Measurements from ENCODE around the gene PTGDS. TPM values are rescaled to one million over a fixed set of nuclear protein-coding genes. Genes with fewer than 3 reads are reported as not detected.

PTGDS gene
- total RNA-seq (ENCODE audit: unreplicated experiment) = not detected
- long read RNA-seq = 0 reads

DNA sequence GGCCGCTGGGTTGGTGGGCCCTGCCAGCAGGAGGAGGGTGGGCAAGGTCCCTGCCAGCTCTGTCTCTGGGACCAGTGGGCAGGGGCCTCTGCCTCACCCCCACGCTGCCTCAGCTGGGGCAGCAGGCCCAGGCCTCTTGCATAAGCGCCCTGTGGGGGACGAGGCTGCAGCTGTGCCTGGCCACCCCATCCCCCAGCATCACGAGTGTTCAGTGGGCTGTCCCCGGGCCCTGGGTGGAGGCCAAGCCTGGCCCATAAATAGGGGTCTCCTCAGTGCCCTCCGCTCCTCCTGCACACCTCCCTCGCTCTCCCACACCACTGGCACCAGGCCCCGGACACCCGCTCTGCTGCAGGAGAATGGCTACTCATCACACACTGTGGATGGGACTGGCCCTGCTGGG, at the start of gene PTGDS:
Gene PTGDS, plus strand, starts transcription at position 282 of the 400 bp plus-strand sequence. Its CDS starts 75 bp downstream, at position 357.
- no peak for DNase-seq
- Mint-ChIP-seq H3K9me3 (ENCODE audit: unreplicated experiment) (peaks cover 4% of the 10 kb centered on the region), H3K4me3 (ENCODE audit: unreplicated experiment) (no peak within 1 kb of the TSS), H3K27ac (ENCODE audit: unreplicated experiment) (no peak within 1 kb of the TSS), H3K4me1 (ENCODE audit: low read depth, unreplicated experiment) (no peaks in the 10 kb centered on the region), H3K36me3 (ENCODE audit: unreplicated experiment) (no peaks in the 10 kb centered on the region), H3K27me3 (ENCODE audit: unreplicated experiment) (no peaks in the 10 kb centered on the region)
- TF ChIP-seq, protein P1, sequence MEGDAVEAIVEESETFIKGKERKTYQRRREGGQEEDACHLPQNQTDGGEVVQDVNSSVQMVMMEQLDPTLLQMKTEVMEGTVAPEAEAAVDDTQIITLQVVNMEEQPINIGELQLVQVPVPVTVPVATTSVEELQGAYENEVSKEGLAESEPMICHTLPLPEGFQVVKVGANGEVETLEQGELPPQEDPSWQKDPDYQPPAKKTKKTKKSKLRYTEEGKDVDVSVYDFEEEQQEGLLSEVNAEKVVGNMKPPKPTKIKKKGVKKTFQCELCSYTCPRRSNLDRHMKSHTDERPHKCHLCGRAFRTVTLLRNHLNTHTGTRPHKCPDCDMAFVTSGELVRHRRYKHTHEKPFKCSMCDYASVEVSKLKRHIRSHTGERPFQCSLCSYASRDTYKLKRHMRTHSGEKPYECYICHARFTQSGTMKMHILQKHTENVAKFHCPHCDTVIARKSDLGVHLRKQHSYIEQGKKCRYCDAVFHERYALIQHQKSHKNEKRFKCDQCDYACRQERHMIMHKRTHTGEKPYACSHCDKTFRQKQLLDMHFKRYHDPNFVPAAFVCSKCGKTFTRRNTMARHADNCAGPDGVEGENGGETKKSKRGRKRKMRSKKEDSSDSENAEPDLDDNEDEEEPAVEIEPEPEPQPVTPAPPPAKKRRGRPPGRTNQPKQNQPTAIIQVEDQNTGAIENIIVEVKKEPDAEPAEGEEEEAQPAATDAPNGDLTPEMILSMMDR (IDR thresholded peaks at IDR 0.05; ENCODE audit: partially characterized antibody, unreplicated experiment) = no peak

DNA sequence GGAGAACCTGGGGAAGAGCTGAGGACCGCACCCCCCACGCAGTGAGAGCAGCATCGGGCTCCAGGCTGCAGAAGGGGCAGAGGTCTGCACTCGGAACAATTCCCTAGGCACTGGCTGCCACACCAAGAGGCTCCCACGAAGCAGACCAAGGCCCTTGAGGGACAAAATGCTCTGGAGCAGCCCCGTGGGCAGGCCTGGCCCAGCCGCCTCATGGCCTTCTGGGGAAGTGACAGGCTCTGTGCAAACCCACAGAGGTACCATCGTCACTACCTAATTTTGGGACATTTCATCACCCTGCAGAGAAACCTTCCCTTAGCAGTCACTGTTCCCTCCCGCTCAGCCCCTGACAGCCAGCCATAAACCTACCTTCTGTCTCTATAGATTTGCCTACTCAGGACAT, 48.7 kb upstream of the PTGDS start:
- TF ChIP-seq, protein P1 (IDR thresholded peaks at IDR 0.05; ENCODE audit: partially characterized antibody, unreplicated experiment) = no peak
- H3K4me3 Mint-ChIP-seq (ENCODE audit: unreplicated experiment) = no peak overlapping the region

DNA sequence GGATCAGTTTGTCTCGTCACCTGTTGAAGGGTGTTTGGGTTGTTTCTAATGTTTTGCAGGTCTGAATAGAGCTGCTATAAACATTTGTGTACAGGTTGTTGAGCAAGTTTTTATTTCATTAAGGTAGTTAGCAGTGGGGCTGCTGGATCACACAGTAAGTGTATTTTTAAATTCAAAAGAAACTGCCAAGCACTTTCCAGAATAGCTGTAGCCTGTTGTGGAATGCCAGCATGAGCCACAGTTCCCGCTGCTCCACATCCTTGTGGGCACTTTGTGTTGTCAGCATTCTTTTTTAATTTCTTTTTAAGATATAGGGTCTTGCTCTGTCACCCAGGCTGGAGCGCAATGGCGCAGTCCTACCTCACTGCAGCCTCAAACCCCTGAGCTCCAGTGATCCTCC, 47.3 kb upstream of the PTGDS start:
- peaks cover 10% of the 10 kb centered on the region for H3K4me1 Mint-ChIP-seq (ENCODE audit: low read depth, unreplicated experiment)
- H3K36me3 Mint-ChIP-seq (ENCODE audit: unreplicated experiment) = peaks cover 8% of the 10 kb centered on the region
- H3K9me3 Mint-ChIP-seq (ENCODE audit: unreplicated experiment) = peaks cover 4% of the 10 kb centered on the region
- peaks cover 8% of the 10 kb centered on the region for H3K27me3 Mint-ChIP-seq (ENCODE audit: unreplicated experiment)
- H3K4me3 Mint-ChIP-seq (ENCODE audit: unreplicated experiment) = no peak overlapping the region
- H3K27ac Mint-ChIP-seq (ENCODE audit: unreplicated experiment) = no peak overlapping the region
- TF ChIP-seq, protein P1 (IDR thresholded peaks at IDR 0.05; ENCODE audit: partially characterized antibody, unreplicated experiment) = no peak
- no peak for DNase-seq

More for the DNA sequence above, 48.7 kb upstream of the PTGDS start:
- Mint-ChIP-seq H3K27me3 (ENCODE audit: unreplicated experiment) (peaks cover 4% of the 10 kb centered on the region), H3K9me3 (ENCODE audit: unreplicated experiment) (peaks cover 6% of the 10 kb centered on the region), H3K27ac (ENCODE audit: unreplicated experiment) (no peak overlapping the region), H3K4me1 (ENCODE audit: low read depth, unreplicated experiment) (peaks cover 10% of the 10 kb centered on the region), H3K36me3 (ENCODE audit: unreplicated experiment) (peaks cover 8% of the 10 kb centered on the region)
- DNase-seq = no peak

DNA sequence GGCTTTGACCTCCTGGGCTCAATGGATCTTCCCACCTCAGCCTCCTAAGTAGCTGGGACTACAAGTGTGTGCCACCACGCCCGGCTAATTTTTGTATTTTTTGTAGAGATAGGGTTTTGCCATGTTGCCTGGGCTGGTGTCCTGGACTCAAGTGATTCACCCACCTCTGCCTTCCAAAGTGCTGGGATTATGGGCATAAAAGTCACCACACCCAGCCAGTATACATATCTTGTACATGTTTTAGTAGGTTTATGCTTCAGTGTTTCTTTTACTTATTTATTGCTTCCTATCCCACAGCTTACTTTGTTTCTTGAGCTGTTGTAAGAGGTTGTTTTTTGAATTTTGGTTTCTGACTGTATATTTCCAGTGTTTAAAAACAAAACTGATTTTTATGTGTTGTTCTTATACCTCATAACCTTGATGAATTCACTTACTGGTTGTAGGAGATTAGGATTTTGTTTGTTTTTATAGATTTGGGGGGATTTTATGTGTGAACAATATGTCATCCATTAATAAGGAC, 45.6 kb upstream of the PTGDS start:
- Mint-ChIP-seq H3K9me3 (ENCODE audit: unreplicated experiment) (peaks cover 7% of the 10 kb centered on the region), H3K4me3 (ENCODE audit: unreplicated experiment) (no peak overlapping the region), H3K27me3 (ENCODE audit: unreplicated experiment) (peaks cover 6% of the 10 kb centered on the region), H3K27ac (ENCODE audit: unreplicated experiment) (no peak overlapping the region), H3K36me3 (ENCODE audit: unreplicated experiment) (peaks cover 8% of the 10 kb centered on the region), H3K4me1 (ENCODE audit: low read depth, unreplicated experiment) (peaks cover 10% of the 10 kb centered on the region)
- no peak for DNase-seq
- TF ChIP-seq, protein P1 (IDR thresholded peaks at IDR 0.05; ENCODE audit: partially characterized antibody, unreplicated experiment) = no peak

DNA sequence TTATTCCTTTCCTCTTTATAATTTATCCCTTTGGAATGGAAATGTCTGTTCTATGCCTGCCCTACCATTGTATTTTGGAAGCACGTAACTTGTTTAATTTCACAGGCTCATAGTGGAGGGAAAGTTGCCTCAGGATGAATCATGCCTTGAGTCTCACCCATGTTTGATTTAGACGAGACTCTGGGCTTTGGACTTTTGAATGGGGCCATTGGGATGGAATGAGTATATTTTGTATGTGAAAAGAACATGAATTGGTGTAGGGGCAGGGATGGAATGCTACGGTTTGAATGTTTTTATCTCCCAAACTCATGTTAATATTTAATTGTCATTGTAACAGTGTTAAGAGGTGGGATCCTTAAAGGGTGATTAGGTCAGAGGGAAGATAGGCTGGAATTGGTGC, 43.0 kb upstream of the PTGDS start:
- Mint-ChIP-seq H3K4me3 (ENCODE audit: unreplicated experiment) (no peak overlapping the region), H3K4me1 (ENCODE audit: low read depth, unreplicated experiment) (no peaks in the 10 kb centered on the region), H3K36me3 (ENCODE audit: unreplicated experiment) (peaks cover 8% of the 10 kb centered on the region)

More for the DNA sequence above, 43.0 kb upstream of the PTGDS start:
- no peak for DNase-seq
- no peak overlapping the region for H3K27ac Mint-ChIP-seq (ENCODE audit: unreplicated experiment)
- H3K9me3 Mint-ChIP-seq (ENCODE audit: unreplicated experiment) = peaks cover 16% of the 10 kb centered on the region
- TF ChIP-seq, protein P1 (IDR thresholded peaks at IDR 0.05; ENCODE audit: partially characterized antibody, unreplicated experiment) = no peak
- H3K27me3 Mint-ChIP-seq (ENCODE audit: unreplicated experiment) = peaks cover 9% of the 10 kb centered on the region

Data from glutamatergic neuron (in vitro differentiated cells).